SK-N-SH treated with all-trans-retinoic acid at 6 μM for 48 hours (cell line): ENCODE data around the gene MT2A.

Experiments
- OSR1 ChIP-seq: fragments of 250-450 bp; sonication (Bioruptor Pico); IDR thresholded peaks from 2 replicates; pipeline ENCODE4 v1.8.0; 2022; ENCODE audit warnings: moderate library complexity, mild to moderate bottlenecking, inconsistent platforms
- ZNF70 ChIP-seq: fragments of 450-650 bp; formaldehyde crosslinking; IDR thresholded peaks from 2 replicates; pipeline ENCODE4 v1.5.0; 2020; ENCODE audit warnings: mild to moderate bottlenecking, moderate library complexity
- TF ChIP-seq, protein P1 (sequence below): fragments of 250-450 bp; sonication (Bioruptor Pico); IDR thresholded peaks from 2 replicates; pipeline ENCODE4 v1.5.0; 2020; ENCODE audit warnings: mild to moderate bottlenecking, moderate library complexity

- TF ChIP-seq, protein P1, sequence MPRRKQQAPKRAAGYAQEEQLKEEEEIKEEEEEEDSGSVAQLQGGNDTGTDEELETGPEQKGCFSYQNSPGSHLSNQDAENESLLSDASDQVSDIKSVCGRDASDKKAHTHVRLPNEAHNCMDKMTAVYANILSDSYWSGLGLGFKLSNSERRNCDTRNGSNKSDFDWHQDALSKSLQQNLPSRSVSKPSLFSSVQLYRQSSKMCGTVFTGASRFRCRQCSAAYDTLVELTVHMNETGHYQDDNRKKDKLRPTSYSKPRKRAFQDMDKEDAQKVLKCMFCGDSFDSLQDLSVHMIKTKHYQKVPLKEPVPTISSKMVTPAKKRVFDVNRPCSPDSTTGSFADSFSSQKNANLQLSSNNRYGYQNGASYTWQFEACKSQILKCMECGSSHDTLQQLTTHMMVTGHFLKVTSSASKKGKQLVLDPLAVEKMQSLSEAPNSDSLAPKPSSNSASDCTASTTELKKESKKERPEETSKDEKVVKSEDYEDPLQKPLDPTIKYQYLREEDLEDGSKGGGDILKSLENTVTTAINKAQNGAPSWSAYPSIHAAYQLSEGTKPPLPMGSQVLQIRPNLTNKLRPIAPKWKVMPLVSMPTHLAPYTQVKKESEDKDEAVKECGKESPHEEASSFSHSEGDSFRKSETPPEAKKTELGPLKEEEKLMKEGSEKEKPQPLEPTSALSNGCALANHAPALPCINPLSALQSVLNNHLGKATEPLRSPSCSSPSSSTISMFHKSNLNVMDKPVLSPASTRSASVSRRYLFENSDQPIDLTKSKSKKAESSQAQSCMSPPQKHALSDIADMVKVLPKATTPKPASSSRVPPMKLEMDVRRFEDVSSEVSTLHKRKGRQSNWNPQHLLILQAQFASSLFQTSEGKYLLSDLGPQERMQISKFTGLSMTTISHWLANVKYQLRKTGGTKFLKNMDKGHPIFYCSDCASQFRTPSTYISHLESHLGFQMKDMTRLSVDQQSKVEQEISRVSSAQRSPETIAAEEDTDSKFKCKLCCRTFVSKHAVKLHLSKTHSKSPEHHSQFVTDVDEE (CRISPR knock-in tag): no peak
- TF ChIP-seq OSR1 (no peak), ZNF70 (no peak)
Observed at GRCh38 chr16:56594292-56594619, 14.1 kb upstream of the MT2A start.
